RKO (cell line): ENCODE results near the gene ANKRD2.
"Not testable (repeated sequence)": the region's sequence is repeated elsewhere in the genome, so short reads cannot be mapped to it uniquely, and the experiment has no call there.

Experiments
- DNase-seq: peaks from one replicate; pipeline ENCODE4 v3.0.0-alpha.2; 2016; ENCODE audit warnings: low spot score

The ANKRD2 gene

GRCh38 chr10:97573021-97573420 is 442 bp downstream of the ANKRD2 start:
- DNase-seq: no peak

GRCh38 chr10:97573672-97574071 is 1.1 kb downstream of the ANKRD2 start:
- DNase-seq: no peak

DNA sequence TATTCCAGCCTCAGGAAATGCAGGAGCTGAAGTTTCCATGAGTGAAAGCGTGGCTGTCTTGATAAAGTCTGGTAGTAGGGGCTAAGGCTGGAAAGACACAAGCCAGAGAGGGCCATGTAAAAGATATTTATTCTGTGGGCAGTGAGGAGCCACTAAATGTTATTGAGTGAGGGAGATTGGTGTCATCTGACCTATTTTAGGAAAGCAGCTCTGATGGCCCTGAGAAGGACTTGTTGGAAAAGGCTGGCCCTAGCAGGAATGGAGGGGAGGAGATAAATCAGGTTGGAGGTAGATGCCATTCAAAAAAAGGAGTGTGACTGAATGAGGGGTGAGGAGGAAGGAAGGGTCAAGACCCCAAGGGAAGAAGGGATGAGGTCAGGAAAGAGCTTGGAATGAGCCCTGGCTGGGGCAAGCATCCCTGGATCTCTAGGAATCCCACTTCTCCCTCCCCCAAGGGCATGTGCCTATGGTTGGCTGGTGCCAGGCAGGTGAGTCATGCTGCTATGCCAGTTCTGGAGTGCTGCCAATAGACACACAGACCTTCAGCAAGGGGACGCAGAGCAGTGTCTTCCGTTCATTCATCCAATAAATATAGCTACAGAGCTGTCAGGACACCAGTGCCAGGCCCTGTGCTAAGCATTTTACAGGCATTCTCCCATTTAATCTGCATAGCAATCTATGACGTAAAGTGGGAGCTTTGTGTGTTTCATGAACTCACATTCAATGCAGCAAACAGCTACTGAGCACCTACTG is 2.0 kb downstream of the ANKRD2 start:
- DNase-seq: peak; percentile 60

GRCh38 chr10:97575127-97575668 is 2.6 kb downstream of the ANKRD2 start:
- DNase-seq: no peak

- DNase-seq: not testable (repeated sequence)
Observed at GRCh38 chr10:97576487-97576886, 3.9 kb downstream of the ANKRD2 start.

DNA sequence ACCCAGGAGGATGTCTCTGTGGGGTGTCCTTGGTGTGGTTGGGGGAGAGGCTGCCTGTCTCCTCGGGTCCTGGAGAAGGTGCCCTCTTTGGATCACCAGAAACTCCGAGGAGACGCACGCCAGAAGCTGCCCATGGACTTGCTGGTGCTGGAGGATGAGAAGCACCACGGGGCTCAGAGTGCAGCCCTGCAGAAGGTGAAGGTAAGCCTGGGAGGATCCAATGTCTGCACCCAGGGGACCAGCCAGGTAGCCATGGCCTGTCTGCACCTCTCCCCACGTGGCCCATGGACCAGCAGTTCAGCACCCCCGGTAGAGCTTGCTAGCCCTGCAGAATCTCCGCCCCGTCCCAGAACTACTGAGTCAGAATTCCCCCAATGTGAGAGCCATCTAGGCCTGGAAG is 5.1 kb downstream of the ANKRD2 start:
- no peak for DNase-seq

DNA sequence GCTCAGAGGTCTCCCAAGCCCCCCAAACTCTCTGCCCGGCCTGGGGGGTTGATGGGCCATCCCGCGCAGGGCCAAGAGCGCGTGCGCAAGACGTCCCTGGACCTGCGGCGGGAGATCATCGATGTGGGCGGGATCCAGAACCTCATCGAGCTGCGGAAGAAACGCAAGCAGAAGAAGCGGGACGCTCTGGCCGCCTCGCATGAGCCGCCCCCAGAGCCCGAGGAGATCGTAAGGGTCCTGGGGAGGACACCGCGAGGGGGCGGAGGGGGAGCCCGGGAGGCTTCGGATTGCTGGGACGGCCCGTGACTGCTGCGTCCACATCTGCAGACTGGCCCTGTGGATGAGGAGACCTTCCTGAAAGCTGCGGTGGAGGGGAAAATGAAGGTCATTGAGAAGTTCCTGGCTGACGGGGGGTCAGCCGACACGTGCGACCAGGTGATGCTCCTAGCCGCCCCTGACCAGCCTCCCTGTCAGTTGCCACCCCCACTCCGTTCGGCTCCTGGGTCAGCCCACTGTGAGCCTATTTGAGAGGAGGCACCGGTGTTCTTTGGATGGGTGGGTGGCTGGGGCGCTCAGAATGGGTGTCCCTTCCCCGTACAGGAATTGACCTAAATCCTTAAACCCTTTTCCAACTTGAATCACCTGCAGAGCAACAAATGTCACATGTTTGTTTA is 5.7 kb downstream of the ANKRD2 start:
- no peak for DNase-seq

DNA sequence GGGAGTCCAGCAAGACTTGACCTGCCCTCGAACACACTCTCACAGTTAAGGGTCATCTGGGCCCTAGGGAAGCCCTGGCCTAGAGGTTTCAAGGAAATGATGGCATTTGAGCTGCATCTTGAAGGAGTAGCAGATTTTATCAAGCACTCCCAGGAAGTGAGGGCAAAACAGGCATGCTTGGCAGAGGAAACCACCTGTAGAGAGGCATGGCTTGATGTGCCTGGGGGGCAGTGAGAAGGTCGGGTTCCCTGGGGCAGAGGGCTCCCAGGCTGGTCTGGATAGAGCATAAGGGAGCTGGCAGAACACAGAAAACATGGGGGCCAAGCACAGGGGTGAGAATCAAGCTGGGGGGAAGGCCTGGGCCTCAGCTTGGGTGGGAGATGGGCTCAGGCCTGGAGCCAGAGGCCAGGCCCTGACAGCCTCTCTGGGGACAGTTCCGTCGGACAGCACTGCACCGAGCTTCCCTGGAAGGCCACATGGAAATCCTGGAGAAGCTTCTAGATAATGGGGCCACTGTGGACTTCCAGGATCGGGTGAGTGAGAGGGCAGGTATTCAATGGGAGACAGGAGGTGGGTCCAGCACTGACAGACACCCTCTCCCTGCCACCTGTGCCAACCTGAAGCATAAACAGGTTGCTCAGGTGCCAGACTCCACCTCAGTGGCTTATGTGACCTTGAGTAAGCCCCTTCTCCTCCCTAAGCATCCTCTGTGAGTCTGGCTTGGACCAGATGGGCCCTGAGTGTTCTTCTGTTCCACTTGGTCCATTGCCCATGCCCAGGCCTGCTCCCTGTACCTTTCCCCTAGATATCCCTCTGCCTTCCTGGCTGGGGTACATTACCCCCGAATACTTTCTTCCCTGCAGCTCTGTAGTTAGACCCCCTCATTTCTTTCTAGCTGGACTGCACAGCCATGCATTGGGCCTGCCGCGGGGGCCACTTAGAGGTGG is 8.1 kb downstream of the ANKRD2 start:
- DNase-seq: no peak

- no peak for DNase-seq
Observed at GRCh38 chr10:97582169-97582568, 9.6 kb downstream of the ANKRD2 start.

- DNase-seq: no peak
Observed at GRCh38 chr10:97583476-97583875, 10.9 kb downstream of the ANKRD2 start.

- DNase-seq: peak; percentile 23
Observed at GRCh38 chr10:97584060-97584797, 11.7 kb downstream of the ANKRD2 start, which contains the start of gene HOGA1. Gene HOGA1, plus strand, starts transcription at chr10:97584389. Its CDS starts 315 bp downstream, at chr10:97584704.

- no peak for DNase-seq
Observed at GRCh38 chr10:97584798-97585438, 12.3 kb downstream of the ANKRD2 start.

GRCh38 chr10:97585439-97585811 is 12.8 kb downstream of the ANKRD2 start:
- no peak for DNase-seq

- DNase-seq: no peak
Observed at GRCh38 chr10:97587183-97587582, 14.6 kb downstream of the ANKRD2 start.

DNA sequence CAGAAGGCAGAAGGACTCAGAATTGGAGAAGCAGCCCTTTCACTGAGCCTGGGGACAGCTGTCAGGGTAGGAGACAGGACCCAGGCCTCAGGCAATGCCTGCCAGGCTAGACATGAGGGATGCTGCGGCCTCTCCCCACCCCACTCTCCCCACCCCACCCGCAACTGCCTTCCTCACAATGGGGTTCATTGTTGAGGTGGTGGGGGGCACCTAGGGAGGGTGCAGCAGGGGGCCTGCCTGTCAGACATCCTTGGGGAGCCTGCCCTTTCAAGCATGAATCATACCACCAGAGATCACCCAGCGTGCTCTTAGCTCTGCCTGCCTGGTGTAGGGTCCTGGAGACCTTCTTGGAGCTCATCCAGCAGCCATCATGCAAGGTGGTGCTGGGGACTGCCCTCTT is 16.9 kb downstream of the ANKRD2 start, which contains the start of gene C10orf62:
C10orf62 (plus strand) TSS at position 243 of the 400 bp plus-strand sequence. CDS start 177 bp downstream, outside the sequence.
- DNase-seq: no peak

- no peak for DNase-seq
Observed at GRCh38 chr10:97590082-97590747, 17.6 kb downstream of the ANKRD2 start.

- DNase-seq: no peak
Observed at GRCh38 chr10:97590748-97591495, 18.3 kb downstream of the ANKRD2 start.

GRCh38 chr10:97593421-97593820 is 20.8 kb downstream of the ANKRD2 start:
- DNase-seq: no peak
